GDM1 (cell line): ENCODE data around the gene PLEKHG3.

Experiments
- DNase-seq: peaks from one replicate; lab custom pipeline; 2025; lab: John Stamatoyannopoulos, UW

PLEKHG3 gene

GRCh38 chr14:64707661-64708060, 3.4 kb downstream of the PLEKHG3 start:
- no peak for DNase-seq

GRCh38 chr14:64708148-64709004, 4.2 kb downstream of the PLEKHG3 start:
- DNase-seq: peak; percentile 94

GRCh38 chr14:64709126-64709525, 4.9 kb downstream of the PLEKHG3 start:
- DNase-seq: no peak

DNA sequence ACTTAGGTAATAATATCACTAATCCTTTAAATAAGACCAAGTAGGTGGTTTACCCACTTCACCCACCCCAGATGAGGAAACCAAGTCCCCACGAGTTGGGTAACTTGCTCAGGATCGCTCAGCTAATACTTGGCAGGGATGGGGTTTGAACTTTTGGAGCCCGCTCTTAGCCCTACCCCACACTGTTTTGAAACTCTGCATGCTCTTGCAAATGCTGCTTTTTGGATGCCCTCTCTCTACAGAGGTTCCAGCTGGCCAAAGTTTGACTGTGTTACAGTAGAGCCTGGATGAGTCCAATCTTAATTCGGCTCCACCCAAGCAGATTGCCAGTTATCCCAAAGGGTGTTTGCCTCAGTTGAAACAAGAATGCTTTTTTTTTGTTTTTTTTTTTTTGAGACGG, 6.8 kb downstream of the PLEKHG3 start:
- no peak for DNase-seq

- no peak for DNase-seq
Measured at GRCh38 chr14:64713677-64714076, 9.5 kb downstream of the PLEKHG3 start.

- DNase-seq: no peak
Measured at GRCh38 chr14:64714432-64715025, 10.3 kb downstream of the PLEKHG3 start.

DNA sequence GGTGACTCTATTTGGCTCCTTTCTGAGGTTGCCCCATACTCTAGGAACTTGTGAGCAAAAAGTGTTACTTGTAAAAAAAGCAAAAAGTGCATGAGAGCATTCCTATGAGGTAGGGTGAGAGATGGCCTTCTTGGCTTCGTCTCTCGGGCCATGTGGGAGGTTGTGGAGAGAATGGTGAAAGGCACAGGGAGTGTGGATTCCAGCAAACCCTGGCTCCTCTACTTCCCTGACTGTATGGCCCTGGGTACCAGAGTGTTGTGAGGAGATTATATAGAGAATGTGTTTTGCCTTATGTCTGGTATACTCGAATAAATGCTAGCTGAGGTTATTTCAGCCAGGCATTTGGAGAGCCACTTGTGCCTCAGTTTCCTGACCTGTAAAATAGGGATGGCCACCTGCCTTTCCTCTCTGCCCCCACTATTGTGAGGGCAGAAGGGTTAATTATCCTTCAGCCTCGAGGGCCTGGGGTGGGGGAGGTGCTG, 11.0 kb downstream of the PLEKHG3 start:
- no peak for DNase-seq

DNA sequence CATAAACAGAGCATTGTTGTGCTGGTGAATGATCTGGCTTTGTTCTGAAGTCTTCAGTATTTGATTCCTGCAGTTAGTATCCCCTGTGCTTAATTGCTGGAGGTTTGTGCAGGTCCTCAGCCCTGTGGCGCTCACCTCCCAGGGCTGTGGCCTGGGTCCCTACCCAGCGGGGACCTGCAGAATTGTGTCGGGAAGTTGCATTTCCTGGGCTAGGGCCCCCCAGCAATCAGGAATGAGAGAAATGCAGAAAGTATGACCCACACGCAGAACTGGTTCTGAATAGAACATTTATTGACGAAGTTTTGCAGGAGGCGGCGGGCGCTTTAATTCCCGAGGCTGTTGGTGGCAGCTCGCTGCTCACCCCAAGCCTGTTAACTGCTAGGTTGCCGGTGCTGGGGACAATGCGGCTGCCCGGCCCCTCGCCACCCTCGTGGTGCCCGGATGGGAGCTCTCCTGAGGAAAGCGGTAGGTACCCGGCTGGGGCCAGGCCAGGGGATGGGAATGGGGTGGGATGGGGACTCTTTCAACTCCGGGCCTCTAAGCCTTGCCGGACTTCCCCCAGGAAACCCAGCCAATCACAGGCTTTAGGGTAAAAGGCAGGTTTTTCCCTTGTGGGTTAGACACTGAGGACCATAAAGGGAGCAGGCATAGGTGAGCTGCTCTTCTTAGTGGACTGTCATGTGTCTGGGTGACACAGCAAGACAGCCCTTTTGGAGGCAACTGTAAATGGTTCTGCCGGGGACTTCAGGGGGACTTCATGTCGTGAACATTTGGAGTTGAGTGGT, 11.6 kb downstream of the PLEKHG3 start:
- DNase-seq: no peak

- DNase-seq: no peak
Measured at GRCh38 chr14:64717870-64718269, 13.6 kb downstream of the PLEKHG3 start.

GRCh38 chr14:64718762-64719161, 14.5 kb downstream of the PLEKHG3 start:
- DNase-seq: no peak

DNA sequence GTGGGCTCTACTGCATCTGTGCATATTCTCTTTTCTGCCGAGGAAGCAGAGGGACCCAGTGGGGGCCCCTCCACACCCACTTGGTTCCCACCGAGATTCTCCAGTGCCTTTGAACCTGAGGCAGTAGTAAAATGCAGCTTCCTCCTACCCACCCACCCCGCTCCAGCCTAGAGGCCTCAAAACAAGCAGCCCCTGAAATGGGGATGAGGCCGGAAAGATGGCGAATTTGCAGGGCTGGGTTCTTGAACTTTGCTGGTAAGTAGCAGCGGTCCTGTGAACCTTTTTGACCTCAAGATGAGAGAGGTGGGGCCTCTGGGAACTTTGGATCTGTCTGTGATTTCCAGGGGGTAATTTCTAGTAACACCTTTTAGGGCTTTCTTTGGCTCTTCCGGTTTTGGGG, 15.4 kb downstream of the PLEKHG3 start:
- DNase-seq: no peak

- no peak for DNase-seq
Measured at GRCh38 chr14:64720131-64720576, 15.9 kb downstream of the PLEKHG3 start.

- DNase-seq: no peak
Measured at GRCh38 chr14:64721391-64721791, 17.2 kb downstream of the PLEKHG3 start.

GRCh38 chr14:64721899-64722298, 17.7 kb downstream of the PLEKHG3 start:
- DNase-seq: no peak

DNA sequence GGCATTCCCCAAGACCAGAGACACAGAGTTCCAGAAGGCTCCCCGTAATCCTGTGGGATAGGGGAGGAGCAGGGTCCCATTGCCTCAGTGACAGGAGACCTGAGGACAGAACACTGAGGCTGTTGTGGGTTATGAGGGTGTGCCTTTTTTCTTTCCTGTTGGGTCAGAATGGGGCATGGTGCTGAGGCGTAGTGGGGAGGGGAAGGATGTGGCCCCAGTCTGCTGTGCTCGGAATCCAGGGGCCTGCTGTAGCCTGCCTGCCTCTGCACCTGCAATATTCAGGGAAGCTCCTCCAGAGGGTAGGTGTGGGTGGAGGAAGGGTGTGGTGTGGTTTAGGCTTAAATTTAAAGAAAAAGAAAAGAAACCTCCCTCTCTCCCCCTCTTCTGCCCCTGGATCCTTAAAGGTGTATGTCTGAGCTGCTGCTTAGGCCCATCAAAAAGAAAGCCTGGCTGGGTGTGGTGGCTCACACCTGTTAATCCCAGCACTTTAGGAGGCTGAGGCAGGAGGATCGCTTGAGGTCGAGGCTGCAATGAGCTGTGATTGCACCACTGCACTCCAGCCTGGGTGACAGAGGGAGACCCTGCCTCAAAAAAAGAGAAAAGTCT, 18.7 kb downstream of the PLEKHG3 start:
- DNase-seq: no peak

GRCh38 chr14:64723691-64724577, 19.7 kb downstream of the PLEKHG3 start:
- no peak for DNase-seq

DNA sequence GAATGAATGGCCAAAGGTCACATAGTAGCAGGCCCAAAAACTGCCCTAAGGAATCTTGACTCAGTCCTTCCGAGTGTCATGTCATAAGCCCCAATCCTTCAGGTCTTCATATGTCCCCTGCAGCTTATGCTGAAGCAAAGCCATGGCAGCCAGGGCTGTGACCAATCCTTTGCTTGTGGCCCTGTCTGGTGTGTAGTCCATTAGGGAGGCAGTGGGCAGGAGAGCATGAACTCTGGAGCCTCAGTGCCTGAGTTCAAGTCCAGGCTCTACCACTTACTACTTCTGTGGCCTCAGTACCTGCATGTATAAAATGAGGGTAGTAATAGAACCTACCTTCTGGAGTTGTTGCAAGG, 20.3 kb downstream of the PLEKHG3 start:
- no peak for DNase-seq

DNA sequence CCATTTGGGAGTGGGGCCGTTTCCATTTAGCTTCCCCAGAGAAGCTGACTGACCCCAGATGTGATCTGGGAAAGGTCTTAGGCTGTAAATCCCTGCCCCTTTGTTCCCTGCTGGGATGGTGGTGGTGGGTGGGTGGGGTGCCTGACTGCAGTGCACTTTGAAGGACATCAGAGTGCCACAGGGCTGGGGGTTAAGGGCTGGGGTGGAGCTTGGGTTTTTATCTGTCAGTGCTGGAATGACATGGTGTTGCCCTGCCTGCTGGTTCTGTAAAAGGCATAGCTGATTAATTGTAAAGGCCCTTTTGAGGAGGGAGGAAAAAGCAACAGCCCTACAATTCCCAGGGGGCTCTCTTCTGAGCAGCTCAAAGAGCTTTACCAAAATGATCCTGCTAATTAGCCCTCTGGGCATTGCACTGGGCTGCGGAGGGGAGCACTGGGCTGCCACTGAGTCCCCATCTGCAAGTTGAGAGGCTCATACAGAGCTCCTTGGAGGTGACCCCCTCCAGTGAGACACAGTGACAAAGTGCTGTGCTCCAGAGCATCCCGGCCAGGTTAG, 21.1 kb downstream of the PLEKHG3 start:
- no peak for DNase-seq

DNA sequence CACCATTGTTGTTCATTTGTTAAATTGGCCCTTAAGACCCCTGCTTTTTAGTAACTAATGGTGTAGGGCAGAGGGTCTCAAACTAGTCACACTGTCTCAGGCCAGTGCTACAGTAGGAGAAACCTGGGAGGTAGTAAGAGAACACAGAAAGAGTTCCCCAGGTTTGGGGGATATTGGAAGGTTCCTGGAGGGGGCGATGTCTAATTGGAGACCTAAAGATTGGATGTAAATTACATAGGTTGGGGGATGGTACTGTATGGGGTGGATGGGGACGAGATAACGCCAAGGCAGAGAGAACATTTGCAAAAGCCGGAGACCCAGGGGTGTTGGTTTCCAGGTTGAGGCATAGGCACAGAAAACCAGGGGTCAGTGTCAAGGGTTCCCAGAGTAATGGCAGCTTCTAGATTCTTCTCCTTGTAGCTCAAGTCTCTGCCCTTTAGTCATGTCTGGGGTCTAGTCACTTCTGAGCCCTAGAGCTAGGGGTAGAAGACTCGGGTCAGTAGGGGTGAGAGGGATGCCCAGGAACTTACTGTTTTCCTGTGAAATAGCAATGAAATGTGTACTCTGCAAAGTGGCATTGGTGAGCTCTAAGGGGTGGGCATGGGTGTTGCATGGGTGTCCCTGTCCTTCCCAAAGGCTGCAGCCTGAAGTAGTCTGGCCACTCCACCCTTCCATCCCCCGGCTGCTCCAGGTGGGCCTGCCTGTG, 21.8 kb downstream of the PLEKHG3 start:
- DNase-seq: no peak

DNA sequence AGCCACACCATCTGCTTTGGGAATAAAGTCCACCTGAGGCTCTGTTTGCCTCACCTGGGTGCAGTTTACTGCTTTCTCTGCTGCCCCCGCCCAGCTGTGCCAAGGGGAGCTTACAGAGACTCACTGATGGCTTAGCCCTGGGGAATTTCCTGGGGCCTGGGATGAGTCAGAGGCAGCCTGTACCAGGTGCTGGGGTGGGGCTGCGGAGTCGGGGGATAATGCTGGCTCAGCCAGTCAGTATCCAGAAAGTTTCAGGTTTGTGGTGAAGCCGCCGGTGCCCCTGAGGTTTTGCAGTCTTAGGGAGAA, 22.3 kb downstream of the PLEKHG3 start:
- DNase-seq: no peak
